Nephron progenitor cell (in vitro differentiated cells): ENCODE results near the gene VEZT.

Experiments
- DNase-seq: peaks from one replicate; pipeline ENCODE4 v3.0.0; 2021
- H3K27ac Mint-ChIP-seq: 2 replicates; pipeline ENCODE4 v1.8.0; 2021; ENCODE audit warnings: mild to moderate bottlenecking, moderate library complexity, mixed read lengths
- H3K27me3 Mint-ChIP-seq: 2 replicates; pipeline ENCODE4 v1.8.0; 2021; ENCODE audit warnings: mild to moderate bottlenecking, low read depth, mixed read lengths; ENCODE audit not compliant: poor library complexity
- H3K36me3 Mint-ChIP-seq: 2 replicates; pipeline ENCODE4 v1.8.0; 2021; ENCODE audit warnings: low read depth, mixed read lengths
- H3K4me1 Mint-ChIP-seq: 2 replicates; pipeline ENCODE4 v1.8.0; 2021; ENCODE audit warnings: mixed read lengths
- H3K4me3 Mint-ChIP-seq: 2 replicates; pipeline ENCODE4 v1.8.0; 2021; ENCODE audit warnings: mild to moderate bottlenecking, moderate library complexity, mixed read lengths
- H3K9me3 Mint-ChIP-seq: 2 replicates; pipeline ENCODE4 v1.8.0; 2021; ENCODE audit warnings: mild to moderate bottlenecking, moderate library complexity, mixed read lengths
- CTCF ChIP-seq: fragments of 200-600 bp; sonication (generic); IDR thresholded peaks from 2 replicates; pipeline ENCODE4 v1.5.0; 2021; ENCODE audit warnings: antibody characterized with exemption

The VEZT gene

GRCh38 chr12:95206916-95207315, 10.7 kb upstream of the VEZT start:
- Mint-ChIP-seq H3K36me3 (peaks cover 54% of the 10 kb centered on the region), H3K27me3 (no peaks in the 10 kb centered on the region), H3K4me3 (no peak overlapping the region), H3K4me1 (peaks cover 41% of the 10 kb centered on the region), H3K27ac (no peak overlapping the region), H3K9me3 (no peaks in the 10 kb centered on the region)
- DNase-seq = no peak
- TF ChIP-seq CTCF = no peak

DNA sequence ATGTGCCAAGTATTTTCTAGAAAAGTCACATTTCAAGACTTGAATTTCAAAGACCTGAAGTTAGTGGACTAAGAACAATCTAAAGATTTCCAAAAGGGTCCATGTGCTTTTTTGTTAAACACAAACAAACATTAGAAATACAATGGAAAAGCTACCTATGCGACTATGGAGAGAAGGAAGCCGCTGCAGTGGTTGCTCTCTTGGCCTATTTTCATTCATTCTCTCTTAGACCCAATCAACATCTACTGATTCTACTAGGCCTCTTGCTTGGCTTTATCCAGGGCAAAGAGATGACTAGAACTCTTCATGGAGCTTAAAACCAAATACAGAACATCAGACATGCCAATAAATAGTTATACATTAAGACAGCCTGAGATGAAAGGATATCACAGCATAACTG, 10.2 kb upstream of the VEZT start:
- Mint-ChIP-seq H3K36me3 (peaks cover 54% of the 10 kb centered on the region), H3K27ac (no peak overlapping the region), H3K4me1 (peaks cover 40% of the 10 kb centered on the region), H3K4me3 (no peak overlapping the region), H3K27me3 (no peaks in the 10 kb centered on the region), H3K9me3 (no peaks in the 10 kb centered on the region)
- DNase-seq = no peak
- no peak for TF ChIP-seq CTCF

- DNase-seq = no peak
- H3K36me3 Mint-ChIP-seq = peaks cover 54% of the 10 kb centered on the region
- H3K4me1 Mint-ChIP-seq = peaks cover 38% of the 10 kb centered on the region
- H3K27me3 Mint-ChIP-seq = no peaks in the 10 kb centered on the region
- H3K9me3 Mint-ChIP-seq = no peaks in the 10 kb centered on the region
- H3K4me3 Mint-ChIP-seq = no peak overlapping the region
- no peak overlapping the region for H3K27ac Mint-ChIP-seq
- no peak for TF ChIP-seq CTCF
These were observed 8.9 kb upstream of the VEZT start for GRCh38 chr12:95208678-95209077.

GRCh38 chr12:95212586-95212985, 5.0 kb upstream of the VEZT start:
- no peak for DNase-seq
- no peaks in the 10 kb centered on the region for H3K9me3 Mint-ChIP-seq
- no peak overlapping the region for H3K27ac Mint-ChIP-seq
- TF ChIP-seq CTCF = no peak
- no peaks in the 10 kb centered on the region for H3K27me3 Mint-ChIP-seq
- H3K4me3 Mint-ChIP-seq = no peak overlapping the region
- H3K36me3 Mint-ChIP-seq = peaks cover 30% of the 10 kb centered on the region
- H3K4me1 Mint-ChIP-seq = peaks cover 36% of the 10 kb centered on the region

DNA sequence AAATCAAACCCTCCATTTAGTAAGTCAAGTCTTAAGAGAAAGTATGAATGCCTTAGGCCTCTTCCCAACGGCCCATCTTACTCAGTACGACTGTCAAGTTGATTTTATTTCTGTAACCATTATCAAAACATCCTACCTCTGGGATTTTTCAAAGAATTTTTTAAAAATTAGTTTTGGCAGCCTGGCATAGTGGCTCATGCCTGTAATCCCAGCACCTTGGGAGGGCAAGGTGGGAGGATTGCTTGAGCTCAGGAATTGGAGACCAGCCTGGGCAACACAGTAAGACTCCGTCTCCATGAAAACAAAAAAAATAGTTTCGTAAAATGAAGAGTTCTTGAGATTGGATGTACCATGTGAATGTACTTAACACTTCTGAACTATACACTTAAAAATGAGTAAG, 4.5 kb upstream of the VEZT start:
- H3K27ac Mint-ChIP-seq = no peak overlapping the region
- no peak for TF ChIP-seq CTCF
- H3K9me3 Mint-ChIP-seq = no peaks in the 10 kb centered on the region
- H3K4me3 Mint-ChIP-seq = no peak overlapping the region
- no peaks in the 10 kb centered on the region for H3K27me3 Mint-ChIP-seq
- DNase-seq = no peak
- H3K36me3 Mint-ChIP-seq = peaks cover 26% of the 10 kb centered on the region
- H3K4me1 Mint-ChIP-seq = peaks cover 36% of the 10 kb centered on the region

GRCh38 chr12:95213928-95214327, 3.7 kb upstream of the VEZT start:
- Mint-ChIP-seq H3K27ac (no peak overlapping the region), H3K4me1 (peaks cover 43% of the 10 kb centered on the region), H3K9me3 (no peaks in the 10 kb centered on the region), H3K4me3 (no peak overlapping the region), H3K27me3 (no peaks in the 10 kb centered on the region), H3K36me3 (peaks cover 20% of the 10 kb centered on the region)
- DNase-seq = no peak
- TF ChIP-seq CTCF = no peak
